Fibroblast of pulmonary artery (primary cell): ENCODE results near the gene MAFG.

Source experiments
- DNase-seq: peaks from one replicate; pipeline ENCODE4 v3.0.0-alpha.2; 2010; ENCODE audit warnings: low read depth
- H3K4me3 ChIP-seq: replicated peaks from 2 replicates; pipeline ENCODE4 v1.5.1; 2011; ENCODE audit warnings: low read depth, mild to moderate bottlenecking, control low read depth, low read length, moderate library complexity
- CTCF ChIP-seq: IDR thresholded peaks from 2 replicates; pipeline ENCODE4 v1.5.1; 2011; ENCODE audit warnings: mild to moderate bottlenecking, control low read depth, low read length, inconsistent platforms; ENCODE audit errors: missing control alignments

MAFG gene

GRCh38 chr17:81927653-81928543 is at the start of gene MAFG:
TSS of gene MAFG (minus strand) at chr17:81927735. CDS start at chr17:81923185, 4,550 bp downstream.
- peak; percentile 0 for TF ChIP-seq CTCF
- DNase-seq: peak; percentile 95
- H3K4me3 ChIP-seq: peak within 1 kb of the TSS; percentile 85

- no peak for DNase-seq
- TF ChIP-seq CTCF: no peak
- peak overlapping the region; percentile 81 for H3K4me3 ChIP-seq
Measured at GRCh38 chr17:81976332-81977210, 49.0 kb upstream of the MAFG start.

- DNase-seq: no peak
- no peak overlapping the region for H3K4me3 ChIP-seq
- no peak for TF ChIP-seq CTCF
Measured at GRCh38 chr17:81973432-81973831, 45.9 kb upstream of the MAFG start.

GRCh38 chr17:81968850-81969812 is 41.6 kb upstream of the MAFG start:
- no peak for DNase-seq

DNA sequence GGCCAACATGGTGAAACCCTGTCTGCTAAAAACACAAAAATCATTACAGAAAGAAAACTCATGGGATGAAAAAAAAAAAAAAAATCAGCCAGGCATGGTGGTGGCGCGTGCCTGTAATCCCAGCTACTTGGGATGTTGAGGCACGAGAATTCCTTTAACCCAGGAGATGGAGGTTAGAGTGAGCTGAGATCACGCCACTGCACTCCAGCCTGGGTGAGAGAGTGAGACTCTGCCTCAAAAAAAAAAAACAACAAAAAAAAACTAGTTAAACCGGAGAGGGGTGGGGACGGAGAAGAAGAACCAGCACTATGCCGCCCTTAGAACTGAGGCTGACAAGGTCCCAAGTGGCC is 40.8 kb upstream of the MAFG start:
- DNase-seq: no peak
- no peak overlapping the region for H3K4me3 ChIP-seq
- TF ChIP-seq CTCF: no peak

More at GRCh38 chr17:81968850-81969812, 41.6 kb upstream of the MAFG start:
- TF ChIP-seq CTCF: no peak
- H3K4me3 ChIP-seq: no peak overlapping the region
